Measurements from ENCODE around the gene ACTA1. TPM values are rescaled to one million over a fixed set of nuclear protein-coding genes. Genes with fewer than 3 reads are reported as not detected.

Gene ACTA1
- total and polyA plus RNA-seq, 2 of the 13 experiments (the other 11 are each of a cell fraction or from before 2014, with no cell fraction given), result 1.4 to 5.2 TPM

DNA sequence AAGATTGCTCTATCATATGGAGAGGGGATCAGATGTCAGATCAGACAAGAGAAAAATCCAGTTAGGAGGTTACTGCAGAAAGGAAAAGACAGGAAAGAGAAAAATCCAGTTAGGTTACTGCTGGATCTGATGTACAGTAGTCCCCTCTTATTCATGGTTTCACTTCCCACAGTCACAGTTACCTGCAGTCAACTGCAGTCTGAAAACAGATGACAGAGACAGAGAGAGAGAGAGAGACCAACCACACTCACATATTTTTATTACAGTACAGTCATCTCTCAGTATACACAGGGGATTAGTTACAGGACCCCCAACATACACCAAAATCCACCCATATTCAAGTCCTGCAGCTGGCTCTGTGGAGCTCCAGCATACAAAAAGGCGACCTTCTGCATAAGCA lies 45.0 kb upstream of the ACTA1 start:
- ChIA-PET CTCF (ENCODE audit: low intra/inter-chr PET ratio, low total read pairs) (no interaction called here), POLR2A (no interaction called here)
- ATAC-seq, result no peak
- TF ChIP-seq ZNF614 (CRISPR knock-in tag; IDR thresholded peaks at IDR 0.05; ENCODE audit: borderline replicate concordance), result no peak
- no peak for TF ChIP-seq BORCS8-MEF2B (CRISPR knock-in tag; IDR thresholded peaks at IDR 0.05)
- no peak for TF ChIP-seq ATF1 (CRISPR knock-in tag; IDR thresholded peaks at IDR 0.05)
- TF ChIP-seq FOSL1 (CRISPR knock-in tag; IDR thresholded peaks at IDR 0.05; ENCODE audit: borderline replicate concordance), result no peak
- TF ChIP-seq, protein P1, sequence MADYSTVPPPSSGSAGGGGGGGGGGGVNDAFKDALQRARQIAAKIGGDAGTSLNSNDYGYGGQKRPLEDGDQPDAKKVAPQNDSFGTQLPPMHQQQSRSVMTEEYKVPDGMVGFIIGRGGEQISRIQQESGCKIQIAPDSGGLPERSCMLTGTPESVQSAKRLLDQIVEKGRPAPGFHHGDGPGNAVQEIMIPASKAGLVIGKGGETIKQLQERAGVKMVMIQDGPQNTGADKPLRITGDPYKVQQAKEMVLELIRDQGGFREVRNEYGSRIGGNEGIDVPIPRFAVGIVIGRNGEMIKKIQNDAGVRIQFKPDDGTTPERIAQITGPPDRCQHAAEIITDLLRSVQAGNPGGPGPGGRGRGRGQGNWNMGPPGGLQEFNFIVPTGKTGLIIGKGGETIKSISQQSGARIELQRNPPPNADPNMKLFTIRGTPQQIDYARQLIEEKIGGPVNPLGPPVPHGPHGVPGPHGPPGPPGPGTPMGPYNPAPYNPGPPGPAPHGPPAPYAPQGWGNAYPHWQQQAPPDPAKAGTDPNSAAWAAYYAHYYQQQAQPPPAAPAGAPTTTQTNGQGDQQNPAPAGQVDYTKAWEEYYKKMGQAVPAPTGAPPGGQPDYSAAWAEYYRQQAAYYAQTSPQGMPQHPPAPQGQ (CRISPR knock-in tag; IDR thresholded peaks at IDR 0.05; ENCODE audit: borderline replicate concordance), result no peak
- TF ChIP-seq, protein P2, sequence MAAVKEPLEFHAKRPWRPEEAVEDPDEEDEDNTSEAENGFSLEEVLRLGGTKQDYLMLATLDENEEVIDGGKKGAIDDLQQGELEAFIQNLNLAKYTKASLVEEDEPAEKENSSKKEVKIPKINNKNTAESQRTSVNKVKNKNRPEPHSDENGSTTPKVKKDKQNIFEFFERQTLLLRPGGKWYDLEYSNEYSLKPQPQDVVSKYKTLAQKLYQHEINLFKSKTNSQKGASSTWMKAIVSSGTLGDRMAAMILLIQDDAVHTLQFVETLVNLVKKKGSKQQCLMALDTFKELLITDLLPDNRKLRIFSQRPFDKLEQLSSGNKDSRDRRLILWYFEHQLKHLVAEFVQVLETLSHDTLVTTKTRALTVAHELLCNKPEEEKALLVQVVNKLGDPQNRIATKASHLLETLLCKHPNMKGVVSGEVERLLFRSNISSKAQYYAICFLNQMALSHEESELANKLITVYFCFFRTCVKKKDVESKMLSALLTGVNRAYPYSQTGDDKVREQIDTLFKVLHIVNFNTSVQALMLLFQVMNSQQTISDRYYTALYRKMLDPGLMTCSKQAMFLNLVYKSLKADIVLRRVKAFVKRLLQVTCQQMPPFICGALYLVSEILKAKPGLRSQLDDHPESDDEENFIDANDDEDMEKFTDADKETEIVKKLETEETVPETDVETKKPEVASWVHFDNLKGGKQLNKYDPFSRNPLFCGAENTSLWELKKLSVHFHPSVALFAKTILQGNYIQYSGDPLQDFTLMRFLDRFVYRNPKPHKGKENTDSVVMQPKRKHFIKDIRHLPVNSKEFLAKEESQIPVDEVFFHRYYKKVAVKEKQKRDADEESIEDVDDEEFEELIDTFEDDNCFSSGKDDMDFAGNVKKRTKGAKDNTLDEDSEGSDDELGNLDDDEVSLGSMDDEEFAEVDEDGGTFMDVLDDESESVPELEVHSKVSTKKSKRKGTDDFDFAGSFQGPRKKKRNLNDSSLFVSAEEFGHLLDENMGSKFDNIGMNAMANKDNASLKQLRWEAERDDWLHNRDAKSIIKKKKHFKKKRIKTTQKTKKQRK (IDR thresholded peaks at IDR 0.05; ENCODE audit: low read length), result no peak
- no peak for TF ChIP-seq JUN (CRISPR knock-in tag; IDR thresholded peaks at IDR 0.05)
- no peak for TF ChIP-seq FLYWCH1 (CRISPR knock-in tag; IDR thresholded peaks at IDR 0.05)
- TF ChIP-seq ZNF432 (CRISPR knock-in tag; IDR thresholded peaks at IDR 0.05; ENCODE audit: borderline replicate concordance), result no peak
- no peak for TF ChIP-seq ARNT2 (CRISPR knock-in tag; IDR thresholded peaks at IDR 0.05; ENCODE audit: low read depth)
- TF ChIP-seq ARID5B (CRISPR knock-in tag; IDR thresholded peaks at IDR 0.05), result no peak
- no peak for TF ChIP-seq CEBPG (CRISPR knock-in tag; IDR thresholded peaks at IDR 0.05)
- Histone ChIP-seq H3K36me3 (replicated peaks in 1 of 2; ENCODE audit: control insufficient read depth in 1 of 2, insufficient read depth in 2 of 2, low read length in 2 of 2) (peaks cover 20 to 76% of the 10 kb centered on the region in 2 experiments), H2AFZ (ENCODE audit: low read length) (no peak overlapping the region), H3K4me3 (replicated peaks in 1 of 3; ENCODE audit: insufficient read depth in 1 of 3, low read depth in 2 of 3, low read length in 3 of 3) (no peak overlapping the region), H3K79me2 (ENCODE audit: insufficient read depth, low read length) (no peaks in the 10 kb centered on the region), H3K27ac (ENCODE audit: extremely low read length, insufficient read depth, low read length) (no peak overlapping the region), H3K9ac (ENCODE audit: insufficient read depth, low read depth, low read length) (no peak overlapping the region), H3K9me3 (ENCODE audit: low read length) (no peaks in the 10 kb centered on the region), H3K27me3 (ENCODE audit: control insufficient read depth in 1 of 2, insufficient read depth in 2 of 2, low read length in 2 of 2) (no peaks in the 10 kb centered on the region), H3K4me1 (ENCODE audit: insufficient read depth, low read length) (peaks cover 7% of the 10 kb centered on the region), H3K4me2 (ENCODE audit: low read depth, low read length) (no peak overlapping the region), H4K20me1 (ENCODE audit: insufficient read depth, low read length) (no peaks in the 10 kb centered on the region)
- BruUV-seq (replicated peaks), result no TSS peak
- FAIRE-seq, result no peak
- 83% methylated on average over 1 of the region's 1 CpG for WGBS (ENCODE audit: low lambda C conversion rate)
- no peak for DNase-seq (ENCODE audit: low spot score)
- intact Hi-C loops (cut with micrococcal nuclease; ENCODE audit: unreplicated experiment) (no loop called here), in situ Hi-C loops (cut with HindIII; ENCODE audit: extremely low pct_ligation_motif_present, low pct_unique_long_range_greater_than_20kb) (no loop called here)
